Gastrocnemius medialis (tissue), 4 donors: ENCODE measurements around the gene RAD51B.

ENCODE experiments used
- POLR2A ChIP-seq, 2 donors: fragments of 450-650 bp; IDR thresholded peaks; one replicate each; pipeline ENCODE4 v1.6.1; 2017; ENCODE audit warnings: antibody characterized with exemption in 2 of 2, mild to moderate bottlenecking in 2 of 2, moderate library complexity in 2 of 2
- TF ChIP-seq, protein P1 (sequence below), 5 experiments: fragments of 450-650 bp in 3 of 5; fragments of 200-600 bp in 2 of 5; sonication (generic) in 2 of 5; IDR thresholded peaks in 4 of 5; conservative IDR thresholded peaks in 1 of 5; 1 replicate in 4 of 5; 2 replicates in 1 of 5; pipeline ENCODE4 v1.5.1; 2016 to 2019; ENCODE audit warnings: antibody characterized with exemption in 5 of 5, mild to moderate bottlenecking in 3 of 5, moderate library complexity in 3 of 5

GRCh38 chr14:68370057-68370360, 550.4 kb downstream of the RAD51B start:
- TF ChIP-seq, protein P1, sequence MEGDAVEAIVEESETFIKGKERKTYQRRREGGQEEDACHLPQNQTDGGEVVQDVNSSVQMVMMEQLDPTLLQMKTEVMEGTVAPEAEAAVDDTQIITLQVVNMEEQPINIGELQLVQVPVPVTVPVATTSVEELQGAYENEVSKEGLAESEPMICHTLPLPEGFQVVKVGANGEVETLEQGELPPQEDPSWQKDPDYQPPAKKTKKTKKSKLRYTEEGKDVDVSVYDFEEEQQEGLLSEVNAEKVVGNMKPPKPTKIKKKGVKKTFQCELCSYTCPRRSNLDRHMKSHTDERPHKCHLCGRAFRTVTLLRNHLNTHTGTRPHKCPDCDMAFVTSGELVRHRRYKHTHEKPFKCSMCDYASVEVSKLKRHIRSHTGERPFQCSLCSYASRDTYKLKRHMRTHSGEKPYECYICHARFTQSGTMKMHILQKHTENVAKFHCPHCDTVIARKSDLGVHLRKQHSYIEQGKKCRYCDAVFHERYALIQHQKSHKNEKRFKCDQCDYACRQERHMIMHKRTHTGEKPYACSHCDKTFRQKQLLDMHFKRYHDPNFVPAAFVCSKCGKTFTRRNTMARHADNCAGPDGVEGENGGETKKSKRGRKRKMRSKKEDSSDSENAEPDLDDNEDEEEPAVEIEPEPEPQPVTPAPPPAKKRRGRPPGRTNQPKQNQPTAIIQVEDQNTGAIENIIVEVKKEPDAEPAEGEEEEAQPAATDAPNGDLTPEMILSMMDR (IDR thresholded peaks at IDR 0.05 in 4 of 5, conservative IDR thresholded peaks at IDR 0.05 in 1 of 5) = no peak
- TF ChIP-seq POLR2A (IDR thresholded peaks at IDR 0.05) = no peak
